HCT116 (cell line): ENCODE data around the gene RALGAPA1. TPM values are rescaled to one million over a fixed set of nuclear protein-coding genes. Genes with fewer than 3 reads are reported as not detected.

Experiments
- ATAC-seq: fragments of 200-7000 bp; cut with Tn5 transposase; 2 replicates; pipeline ENCODE4 v1.9.1; 2020; ENCODE audit warnings: mild to moderate bottlenecking, moderate library complexity
- BruUV-seq: library from RNA; stranded (reverse); fragments of 400-500 nt; replicated peaks from 2 replicates; lab custom pipeline; 2021; lab: Mats Ljungman, UMichigan
- CTCF ChIA-PET: fragments of 300-600 bp; sonication (Branson Sonifier 250); formaldehyde crosslinking; loops from one replicate; lab custom pipeline; 2021; ENCODE audit warnings: antibody characterized with exemption; lab: Charles Lee
- POLR2A ChIA-PET: fragments of 300-600, 350-600 bp; sonication (Branson Sonifier 250); formaldehyde crosslinking; loops from one replicate; lab custom pipeline; 2021; ENCODE audit warnings: antibody characterized with exemption; lab: Charles Lee
- RAD21 ChIA-PET, 2 experiments: fragments of 300-600 bp; sonication (Branson Sonifier 250); formaldehyde crosslinking; loops; one replicate each; lab custom pipeline; 2023; ENCODE audit warnings: low total read pairs in 2 of 2; ENCODE audit not compliant: uncharacterized antibody in 2 of 2, unreplicated experiment in 2 of 2, low non-redundant PET in 1 of 2; lab: Charles Lee
- DNase-seq: peaks from one replicate; pipeline ENCODE4 v3.0.0-alpha.2; 2010; ENCODE audit warnings: low read depth, low spot score
- H2AFZ ChIP-seq: fragments of 200-600 bp; shearing (Covaris generic), sonication (generic); 2 replicates; pipeline ENCODE4 v1.6.1; 2017; ENCODE audit warnings: low read depth, mixed run types, mixed read lengths, antibody characterized with exemption, low read length; ENCODE audit not compliant: poor library complexity, severe bottlenecking
- H3K27ac ChIP-seq: 2 replicates; pipeline ENCODE4 v1.5.1; 2012; ENCODE audit warnings: low read depth, low read length
- H3K27me3 ChIP-seq: fragments of 200-600 bp; sonication (generic); 2 replicates; pipeline ENCODE4 v1.6.1; 2016; ENCODE audit warnings: mixed run types, low read length, mixed read lengths; ENCODE audit not compliant: insufficient read depth
- H3K36me3 ChIP-seq, 2 experiments: fragments of 200-500 bp in 1 of 2; fragments of 200-600 bp in 1 of 2; sonication (Bioruptor generic) in 1 of 2; sonication (generic) in 1 of 2; 2 replicates each; pipeline versions ENCODE4 v1.5.1 to v1.6.1; 2014 to 2016; ENCODE audit warnings: low read length in 2 of 2, inconsistent platforms in 1 of 2, mixed read lengths in 1 of 2, mixed run types in 1 of 2; ENCODE audit not compliant: insufficient read depth in 2 of 2, control insufficient read depth in 1 of 2
- H3K4me1 ChIP-seq, 2 experiments: fragments of 200-600 bp in 1 of 2; sonication (generic) in 1 of 2; 2 replicates each; pipeline versions ENCODE4 v1.5.1 to v1.6.1; 2012 to 2017; ENCODE audit warnings: low read length in 2 of 2, inconsistent platforms in 1 of 2, mild to moderate bottlenecking in 1 of 2, mixed read lengths in 1 of 2, mixed run types in 1 of 2, moderate library complexity in 1 of 2; ENCODE audit not compliant: insufficient read depth in 2 of 2, control insufficient read depth in 1 of 2
- H3K4me2 ChIP-seq: fragments of 200-600 bp; sonication (generic); 2 replicates; pipeline ENCODE4 v1.6.1; 2017; ENCODE audit warnings: mixed run types, low read length, mixed read lengths
- H3K4me3 ChIP-seq, 2 experiments: fragments of 200-600 bp in 1 of 2; sonication (generic) in 1 of 2; replicated peaks in 1 of 2; 2 replicates each; pipeline ENCODE4 v1.5.1; 2011 to 2016; ENCODE audit warnings: low read length in 2 of 2, control low read depth in 1 of 2, low read depth in 1 of 2, mild to moderate bottlenecking in 1 of 2, mixed read lengths in 1 of 2, mixed run types in 1 of 2
- H3K79me2 ChIP-seq: fragments of 200-600 bp; sonication (generic); 2 replicates; pipeline ENCODE4 v1.6.1; 2017; ENCODE audit warnings: mild to moderate bottlenecking, mixed run types, low read length, moderate library complexity, mixed read lengths; ENCODE audit not compliant: insufficient read depth
- H3K9ac ChIP-seq: fragments of 200-600 bp; sonication (generic); 2 replicates; pipeline ENCODE4 v1.6.1; 2016; ENCODE audit warnings: low read length, mixed read lengths
- H3K9me2 ChIP-seq: fragments of 200-600 bp; sonication (generic), shearing (Covaris generic); 2 replicates; pipeline ENCODE4 v1.6.1; 2017; ENCODE audit warnings: mixed run types, mild to moderate bottlenecking, moderate library complexity; ENCODE audit not compliant: insufficient read depth
- H3K9me3 ChIP-seq, 2 experiments: fragments of 200-500 bp in 1 of 2; fragments of 200-600 bp in 1 of 2; sonication (Bioruptor generic) in 1 of 2; sonication (generic) in 1 of 2; 2 replicates each; pipeline ENCODE4 v1.6.1; 2014 to 2017; ENCODE audit warnings: low read length in 2 of 2, mixed read lengths in 2 of 2, inconsistent platforms in 1 of 2, low read depth in 1 of 2, mild to moderate bottlenecking in 1 of 2, mixed run types in 1 of 2, moderate library complexity in 1 of 2; ENCODE audit not compliant: control insufficient read depth in 1 of 2, insufficient read depth in 1 of 2
- H4K20me1 ChIP-seq: fragments of 200-600 bp; sonication (generic), shearing (Covaris generic); 2 replicates; pipeline ENCODE4 v1.6.1; 2017; ENCODE audit warnings: mixed run types, mild to moderate bottlenecking, moderate library complexity; ENCODE audit not compliant: insufficient read depth
- CEBPB ChIP-seq: IDR thresholded peaks from 2 replicates; pipeline ENCODE4 v1.6.1; 2012; ENCODE audit warnings: low read depth
- ELF1 ChIP-seq: IDR thresholded peaks from 2 replicates; pipeline ENCODE4 v1.6.1; 2012; ENCODE audit warnings: low read depth, borderline replicate concordance
- EZH2 ChIP-seq: fragments of 200-600 bp; sonication (generic); IDR thresholded peaks from 2 replicates; pipeline ENCODE4 v1.6.1; 2017; ENCODE audit warnings: antibody characterized with exemption, mixed run types
- EZH2phosphoT487 ChIP-seq: fragments of 200-600 bp; IDR thresholded peaks from 2 replicates; pipeline ENCODE4 v1.6.1; 2018; ENCODE audit warnings: antibody characterized with exemption, borderline replicate concordance
- RAD21 ChIP-seq: IDR thresholded peaks from 2 replicates; pipeline ENCODE4 v1.6.1; 2012; ENCODE audit warnings: low read depth, mild to moderate bottlenecking
- SP1 ChIP-seq: IDR thresholded peaks from 2 replicates; pipeline ENCODE4 v1.6.1; 2012; ENCODE audit warnings: low read depth
- SRF ChIP-seq: IDR thresholded peaks from 2 replicates; pipeline ENCODE4 v1.6.1; 2012; ENCODE audit warnings: low read depth
- YY1 ChIP-seq: IDR thresholded peaks from 2 replicates; pipeline ENCODE4 v1.6.1; 2011; ENCODE audit warnings: low read length, low read depth, moderate library complexity, mild to moderate bottlenecking; ENCODE audit not compliant: insufficient replicate concordance; ENCODE audit errors: extremely low read depth
- ZFX ChIP-seq: fragments of 450-650 bp; IDR thresholded peaks from 2 replicates; pipeline ENCODE4 v1.6.1; 2017
- ZNF274 ChIP-seq: fragments of 200-500 bp; sonication (Bioruptor generic); IDR thresholded peaks from 2 replicates; pipeline ENCODE4 v1.6.1; 2014; ENCODE audit warnings: mild to moderate bottlenecking, low read depth, low read length, inconsistent platforms
- intact Hi-C: fragments of 100-400 bp; cut with micrococcal nuclease; formaldehyde crosslinking; loops from 2 replicates; pipeline ENCODE4 v1.10.0; 2022
- total RNA-seq: library from RNA; stranded (reverse); gene quantifications from one replicate; pipeline ENCODE4 v1.2.1, GENCODE V29; 2021; ENCODE audit not compliant: unreplicated experiment
- TF ChIP-seq, protein P1 (sequence below): IDR thresholded peaks from 2 replicates; pipeline ENCODE4 v1.6.1; 2012
- TF ChIP-seq, protein P2 (sequence below): IDR thresholded peaks from 2 replicates; pipeline ENCODE4 v1.6.1; 2012
- TF ChIP-seq, protein P3 (sequence below), 3 experiments: fragments of 200-600 bp in 1 of 3; sonication (generic) in 1 of 3; IDR thresholded peaks in 2 of 3; conservative IDR thresholded peaks in 1 of 3; 2 replicates each; pipeline ENCODE4 v1.5.1; 2012 to 2017; ENCODE audit warnings: low read depth in 2 of 3, low read length in 2 of 3, antibody characterized with exemption in 1 of 3, borderline replicate concordance in 1 of 3, control low read depth in 1 of 3, mild to moderate bottlenecking in 1 of 3, mixed read lengths in 1 of 3, mixed run types in 1 of 3, moderate library complexity in 1 of 3; ENCODE audit not compliant: insufficient read depth in 1 of 3

Gene RALGAPA1
- total RNA-seq, 1 experiment from 2014 or later: 29.3 TPM

DNA sequence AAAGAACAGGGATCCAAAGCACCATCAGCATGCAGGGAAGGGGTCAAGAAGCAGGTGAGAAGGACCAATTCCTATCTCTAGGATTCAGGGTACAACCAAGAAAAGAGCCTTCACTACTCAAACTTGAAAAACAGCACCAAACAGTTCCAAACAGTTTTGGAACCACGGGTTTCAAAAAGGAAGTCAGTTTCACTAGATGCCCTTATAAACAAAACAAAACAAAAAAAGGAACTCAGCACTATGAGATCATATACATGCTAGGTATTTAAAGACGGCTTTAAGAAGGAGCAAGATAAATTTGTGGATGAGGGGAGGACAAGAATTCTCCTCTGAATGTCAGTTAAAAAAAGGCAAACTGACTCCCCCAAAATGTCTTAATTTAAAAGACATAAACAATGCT, 269.1 kb downstream of the RALGAPA1 start (continued):
- TF ChIP-seq ZFX (no peak), ZNF274 (no peak), EZH2phosphoT487 (no peak), SP1 (no peak), RAD21 (no peak)
- TF ChIP-seq, protein P1, sequence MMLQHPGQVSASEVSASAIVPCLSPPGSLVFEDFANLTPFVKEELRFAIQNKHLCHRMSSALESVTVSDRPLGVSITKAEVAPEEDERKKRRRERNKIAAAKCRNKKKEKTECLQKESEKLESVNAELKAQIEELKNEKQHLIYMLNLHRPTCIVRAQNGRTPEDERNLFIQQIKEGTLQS: no peak
- TF ChIP-seq, protein P2, sequence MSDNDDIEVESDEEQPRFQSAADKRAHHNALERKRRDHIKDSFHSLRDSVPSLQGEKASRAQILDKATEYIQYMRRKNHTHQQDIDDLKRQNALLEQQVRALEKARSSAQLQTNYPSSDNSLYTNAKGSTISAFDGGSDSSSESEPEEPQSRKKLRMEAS: no peak

DNA sequence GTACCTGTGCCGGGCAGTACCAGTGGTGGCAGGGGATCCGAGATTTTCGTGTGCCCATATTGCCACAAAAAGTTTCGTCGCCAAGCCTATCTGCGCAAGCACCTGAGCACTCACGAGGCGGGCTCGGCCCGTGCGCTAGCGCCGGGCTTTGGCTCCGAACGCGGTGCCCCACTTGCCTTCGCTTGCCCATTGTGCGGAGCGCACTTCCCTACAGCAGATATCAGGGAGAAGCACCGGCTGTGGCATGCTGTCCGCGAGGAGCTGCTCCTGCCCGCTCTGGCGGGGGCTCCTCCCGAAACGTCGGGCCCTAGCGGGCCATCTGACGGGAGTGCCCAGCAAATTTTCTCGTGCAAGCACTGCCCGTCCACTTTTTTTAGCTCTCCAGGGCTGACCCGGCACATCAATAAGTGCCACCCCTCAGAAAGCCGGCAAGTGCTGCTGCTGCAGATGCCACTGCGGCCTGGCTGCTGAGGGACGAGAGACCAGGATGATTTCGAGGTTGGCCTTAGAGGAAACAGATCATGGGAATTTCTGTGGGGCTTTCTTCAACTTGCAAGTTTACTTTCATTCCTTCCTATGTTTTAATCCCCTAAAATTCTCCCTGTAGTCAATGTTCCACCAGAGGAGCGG, 273.5 kb downstream of the RALGAPA1 start:
- Histone ChIP-seq H2AFZ (no peak overlapping the region), H4K20me1 (no peaks in the 10 kb centered on the region), H3K79me2 (no peaks in the 10 kb centered on the region)
- POLR2A ChIA-PET: no interaction called here
- RAD21 ChIA-PET: no interaction called here
- TF ChIP-seq SRF: no peak
- TF ChIP-seq, protein P3, sequence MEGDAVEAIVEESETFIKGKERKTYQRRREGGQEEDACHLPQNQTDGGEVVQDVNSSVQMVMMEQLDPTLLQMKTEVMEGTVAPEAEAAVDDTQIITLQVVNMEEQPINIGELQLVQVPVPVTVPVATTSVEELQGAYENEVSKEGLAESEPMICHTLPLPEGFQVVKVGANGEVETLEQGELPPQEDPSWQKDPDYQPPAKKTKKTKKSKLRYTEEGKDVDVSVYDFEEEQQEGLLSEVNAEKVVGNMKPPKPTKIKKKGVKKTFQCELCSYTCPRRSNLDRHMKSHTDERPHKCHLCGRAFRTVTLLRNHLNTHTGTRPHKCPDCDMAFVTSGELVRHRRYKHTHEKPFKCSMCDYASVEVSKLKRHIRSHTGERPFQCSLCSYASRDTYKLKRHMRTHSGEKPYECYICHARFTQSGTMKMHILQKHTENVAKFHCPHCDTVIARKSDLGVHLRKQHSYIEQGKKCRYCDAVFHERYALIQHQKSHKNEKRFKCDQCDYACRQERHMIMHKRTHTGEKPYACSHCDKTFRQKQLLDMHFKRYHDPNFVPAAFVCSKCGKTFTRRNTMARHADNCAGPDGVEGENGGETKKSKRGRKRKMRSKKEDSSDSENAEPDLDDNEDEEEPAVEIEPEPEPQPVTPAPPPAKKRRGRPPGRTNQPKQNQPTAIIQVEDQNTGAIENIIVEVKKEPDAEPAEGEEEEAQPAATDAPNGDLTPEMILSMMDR (IDR thresholded peaks at IDR 0.05 in 2 of 3, conservative IDR thresholded peaks at IDR 0.05 in 1 of 3; ENCODE audit: borderline replicate concordance in 1 of 3, insufficient read depth in 1 of 3, low read depth in 2 of 3, low read length in 2 of 3): no peak
- no peak for TF ChIP-seq EZH2phosphoT487
- no peak for TF ChIP-seq ELF1
- TF ChIP-seq YY1: no peak
- no peak for TF ChIP-seq RAD21
- TF ChIP-seq EZH2: no peak
- TF ChIP-seq, protein P1: no peak
- TF ChIP-seq CEBPB: no peak
- TF ChIP-seq, protein P2: no peak
- TF ChIP-seq, all 23 proteins: peak for 0
- Histone ChIP-seq H3K9me3 (no peaks in the 10 kb centered on the region), H3K4me1 (0 out of 4 replicates have a peak, but pooled peaks cover 0 to 7% of the 10 kb centered on the region in 2 experiments), H3K27me3 (no peaks in the 10 kb centered on the region), H3K9ac (no peak overlapping the region), H3K4me3 (no peak overlapping the region), H3K4me2 (no peak overlapping the region), H3K9me2 (no peaks in the 10 kb centered on the region), H3K36me3 (no peaks in the 10 kb centered on the region), H3K27ac (no peak overlapping the region)
- intact Hi-C loops: no loop called here
- ATAC-seq (no peak), DNase-seq (no peak)
- CTCF ChIA-PET: no interaction called here
- no TSS peak for BruUV-seq
